ENCODE data around the gene KLK15. TPM values are rescaled to one million over a fixed set of nuclear protein-coding genes. Genes with fewer than 3 reads are reported as not detected.
"Not testable (repeated sequence)": the region's sequence is repeated elsewhere in the genome, so short reads cannot be mapped to it uniquely, and the experiment has no call there.

KLK15 gene
- total RNA-seq, 1 donor from 2014 or later, result not detected

GRCh38 chr19:50815439-50815838, 17.9 kb downstream of the KLK15 start:
- Mint-ChIP-seq H3K4me3 (ENCODE audit: unreplicated experiment) (no peak overlapping the region), H3K27me3 (ENCODE audit: low read depth) (peaks cover 48% of the 10 kb centered on the region), H3K9me3 (ENCODE audit: low read depth) (no peaks in the 10 kb centered on the region), H3K36me3 (ENCODE audit: low read depth) (peaks cover 1% of the 10 kb centered on the region), H3K4me1 (ENCODE audit: low read depth) (peaks cover 10% of the 10 kb centered on the region), H3K27ac (ENCODE audit: unreplicated experiment) (no peak overlapping the region)
- no peak for TF ChIP-seq CTCF (IDR thresholded peaks at IDR 0.05)
- DNase-seq (ENCODE audit: low spot score), result no peak

GRCh38 chr19:50814883-50815282, 18.5 kb downstream of the KLK15 start:
- Mint-ChIP-seq H3K4me1 (ENCODE audit: low read depth) (peaks cover 7% of the 10 kb centered on the region), H3K4me3 (ENCODE audit: unreplicated experiment) (no peak overlapping the region), H3K9me3 (ENCODE audit: low read depth) (no peaks in the 10 kb centered on the region), H3K27ac (ENCODE audit: unreplicated experiment) (no peak overlapping the region), H3K36me3 (ENCODE audit: low read depth) (peaks cover 1% of the 10 kb centered on the region), H3K27me3 (ENCODE audit: low read depth) (peaks cover 45% of the 10 kb centered on the region)
- TF ChIP-seq CTCF (IDR thresholded peaks at IDR 0.05), result no peak
- no peak for DNase-seq (ENCODE audit: low spot score)

GRCh38 chr19:50812474-50812873, 20.9 kb downstream of the KLK15 start:
- H3K36me3 Mint-ChIP-seq (ENCODE audit: low read depth), result peaks cover 1% of the 10 kb centered on the region
- H3K4me3 Mint-ChIP-seq (ENCODE audit: unreplicated experiment), result no peak overlapping the region
- no peaks in the 10 kb centered on the region for H3K9me3 Mint-ChIP-seq (ENCODE audit: low read depth)
- H3K27me3 Mint-ChIP-seq (ENCODE audit: low read depth), result peaks cover 29% of the 10 kb centered on the region
- no peak for DNase-seq (ENCODE audit: low spot score)
- H3K27ac Mint-ChIP-seq (ENCODE audit: unreplicated experiment), result no peak overlapping the region
- no peaks in the 10 kb centered on the region for H3K4me1 Mint-ChIP-seq (ENCODE audit: low read depth)
- no peak for TF ChIP-seq CTCF (IDR thresholded peaks at IDR 0.05)

GRCh38 chr19:50811622-50812238, 21.6 kb downstream of the KLK15 start:
- not testable (repeated sequence) for DNase-seq (ENCODE audit: low spot score)

GRCh38 chr19:50808856-50809255, 24.5 kb downstream of the KLK15 start:
- Mint-ChIP-seq H3K27me3 (ENCODE audit: low read depth) (peaks cover 8% of the 10 kb centered on the region), H3K27ac (ENCODE audit: unreplicated experiment) (no peak overlapping the region), H3K9me3 (ENCODE audit: low read depth) (no peaks in the 10 kb centered on the region), H3K4me1 (ENCODE audit: low read depth) (peaks cover 16% of the 10 kb centered on the region), H3K4me3 (ENCODE audit: unreplicated experiment) (no peak overlapping the region), H3K36me3 (ENCODE audit: low read depth) (peaks cover 2% of the 10 kb centered on the region)
- no peak for DNase-seq (ENCODE audit: low spot score)
- no peak for TF ChIP-seq CTCF (IDR thresholded peaks at IDR 0.05)

More at GRCh38 chr19:50811622-50812238, 21.6 kb downstream of the KLK15 start:
- not testable (repeated sequence) for H3K27ac Mint-ChIP-seq (ENCODE audit: unreplicated experiment); H3K9me3 Mint-ChIP-seq (ENCODE audit: low read depth); H3K4me1 Mint-ChIP-seq (ENCODE audit: low read depth); H3K36me3 Mint-ChIP-seq (ENCODE audit: low read depth); H3K4me3 Mint-ChIP-seq (ENCODE audit: unreplicated experiment)
- peaks cover 25% of the 10 kb centered on the region for H3K27me3 Mint-ChIP-seq (ENCODE audit: low read depth)

Data from chondrocyte (in vitro differentiated cells).